Left ventricle myocardium inferior (tissue), 1 donor: ENCODE measurements around the gene TMEM238L. TPM values are rescaled to one million over a fixed set of nuclear protein-coding genes. Genes with fewer than 3 reads are reported as not detected.

Source experiments
- DNase-seq: peaks from one replicate; pipeline ENCODE4 v3.0.0-alpha.2; 2020
- H3K27ac ChIP-seq: fragments of 200-600 bp; replicated peaks from 2 replicates; pipeline ENCODE4 v1.8.0; 2021
- H3K27me3 ChIP-seq: fragments of 200-600 bp; 2 replicates; pipeline ENCODE4 v1.8.0; 2021; ENCODE audit warnings: low read depth
- H3K36me3 ChIP-seq: fragments of 200-600 bp; 2 replicates; pipeline ENCODE4 v1.8.0; 2021
- H3K4me1 ChIP-seq: fragments of 200-600 bp; 2 replicates; pipeline ENCODE4 v1.8.0; 2021
- H3K4me3 ChIP-seq: fragments of 200-600 bp; 2 replicates; pipeline ENCODE4 v1.8.0; 2021; ENCODE audit warnings: mild to moderate bottlenecking, moderate library complexity
- H3K9me3 ChIP-seq: fragments of 200-600 bp; replicated peaks from 2 replicates; pipeline ENCODE4 v1.8.0; 2021
- intact Hi-C: fragments of 100-400 bp; cut with micrococcal nuclease; formaldehyde crosslinking; loops from one replicate; pipeline ENCODE4 v1.11.0; 2022
- total RNA-seq: library from RNA; stranded (reverse); fragmentation: NEBNext Ultra II Directional; extraction: Animal tissue kit (Norgen Biotek cat#: 25700); gene quantifications from one replicate; pipeline ENCODE4 v1.2.1, GENCODE V29; 2021
- TF ChIP-seq, protein P1 (sequence below): fragments of 200-600 bp; IDR thresholded peaks from 2 replicates; pipeline ENCODE4 v1.8.0; 2021; ENCODE audit warnings: antibody characterized with exemption, mild to moderate bottlenecking, borderline replicate concordance
- donor health status: DM: no; HTN: yes; CAD: no; lungs with severe emphysema.

The TMEM238L gene
- total RNA-seq, 1 donor from 2014 or later = not detected

DNA sequence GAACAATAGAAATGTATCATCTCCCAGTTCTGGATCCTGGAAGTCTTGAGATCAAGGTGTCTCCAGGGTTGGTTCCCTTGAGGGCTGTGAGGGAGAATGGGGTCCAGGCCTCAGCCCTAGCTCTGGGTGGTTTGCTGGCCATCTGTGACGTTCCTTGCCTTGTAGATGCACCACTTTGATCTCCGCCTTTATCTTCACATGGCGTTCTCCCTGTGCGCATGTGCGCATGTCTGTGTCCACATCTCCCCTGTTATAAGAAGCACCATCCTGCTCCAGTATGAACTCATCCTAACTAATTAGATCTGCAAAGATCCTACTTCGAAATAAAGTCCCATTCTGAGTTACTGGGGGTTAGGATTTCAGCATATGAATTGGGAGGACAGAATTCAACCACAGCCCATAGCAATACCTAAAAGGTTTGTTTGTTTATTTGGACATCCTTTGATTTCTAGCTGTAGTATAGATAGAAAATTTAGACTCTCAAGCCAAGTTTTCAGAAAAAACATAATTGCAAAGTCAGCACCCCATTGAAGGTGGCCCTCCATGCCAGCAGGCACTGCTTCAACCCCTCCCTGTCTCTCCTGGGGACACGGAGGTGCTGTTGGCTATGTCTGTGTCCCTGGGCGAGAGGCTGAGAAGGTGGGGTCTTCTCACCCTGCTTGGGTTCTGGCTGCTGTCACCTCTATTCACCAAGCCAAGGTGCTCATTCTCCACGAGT is 2.8 kb upstream of the TMEM238L start:
- Histone ChIP-seq H3K27me3 (no peaks in the 10 kb centered on the region), H3K36me3 (no peaks in the 10 kb centered on the region), H3K27ac (no peak overlapping the region), H3K4me3 (no peak overlapping the region), H3K9me3 (no peaks in the 10 kb centered on the region), H3K4me1 (no peaks in the 10 kb centered on the region)
- intact Hi-C loops = no loop called here
- TF ChIP-seq, protein P1, sequence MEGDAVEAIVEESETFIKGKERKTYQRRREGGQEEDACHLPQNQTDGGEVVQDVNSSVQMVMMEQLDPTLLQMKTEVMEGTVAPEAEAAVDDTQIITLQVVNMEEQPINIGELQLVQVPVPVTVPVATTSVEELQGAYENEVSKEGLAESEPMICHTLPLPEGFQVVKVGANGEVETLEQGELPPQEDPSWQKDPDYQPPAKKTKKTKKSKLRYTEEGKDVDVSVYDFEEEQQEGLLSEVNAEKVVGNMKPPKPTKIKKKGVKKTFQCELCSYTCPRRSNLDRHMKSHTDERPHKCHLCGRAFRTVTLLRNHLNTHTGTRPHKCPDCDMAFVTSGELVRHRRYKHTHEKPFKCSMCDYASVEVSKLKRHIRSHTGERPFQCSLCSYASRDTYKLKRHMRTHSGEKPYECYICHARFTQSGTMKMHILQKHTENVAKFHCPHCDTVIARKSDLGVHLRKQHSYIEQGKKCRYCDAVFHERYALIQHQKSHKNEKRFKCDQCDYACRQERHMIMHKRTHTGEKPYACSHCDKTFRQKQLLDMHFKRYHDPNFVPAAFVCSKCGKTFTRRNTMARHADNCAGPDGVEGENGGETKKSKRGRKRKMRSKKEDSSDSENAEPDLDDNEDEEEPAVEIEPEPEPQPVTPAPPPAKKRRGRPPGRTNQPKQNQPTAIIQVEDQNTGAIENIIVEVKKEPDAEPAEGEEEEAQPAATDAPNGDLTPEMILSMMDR = no peak
- DNase-seq = no peak

- no peaks in the 10 kb centered on the region for H3K27me3 ChIP-seq
- no peaks in the 10 kb centered on the region for H3K36me3 ChIP-seq
- intact Hi-C loops = no loop called here
- no peak overlapping the region for H3K27ac ChIP-seq
- no peak for DNase-seq
- TF ChIP-seq, protein P1 = no peak
- H3K4me1 ChIP-seq = no peaks in the 10 kb centered on the region
- no peaks in the 10 kb centered on the region for H3K9me3 ChIP-seq
- no peak overlapping the region for H3K4me3 ChIP-seq
These were observed 2.0 kb upstream of the TMEM238L start for GRCh38 chr17:10805911-10806310.

DNA sequence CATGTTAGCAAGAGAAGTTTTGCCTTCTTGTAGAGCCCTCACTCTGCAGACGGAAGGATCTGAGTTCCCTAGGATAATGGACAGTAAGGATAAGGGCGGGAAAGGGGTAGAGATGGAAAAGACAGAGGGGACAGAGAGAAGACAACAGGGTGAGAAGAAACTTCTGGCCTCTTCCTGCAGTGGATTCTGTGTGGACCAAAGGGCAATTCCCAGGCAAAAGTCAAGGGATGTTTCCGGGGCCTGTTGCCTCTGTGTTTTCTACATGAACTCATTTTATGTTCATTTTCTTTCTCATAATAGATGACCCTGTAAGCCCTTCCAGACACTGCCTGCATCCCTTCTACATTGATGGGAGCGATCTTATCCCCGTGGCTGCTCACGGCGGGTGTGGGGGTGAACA is 647 bp upstream of the TMEM238L start:
- no peaks in the 10 kb centered on the region for H3K36me3 ChIP-seq
- H3K27ac ChIP-seq = no peak overlapping the region
- no peaks in the 10 kb centered on the region for H3K9me3 ChIP-seq
- H3K4me3 ChIP-seq = no peak overlapping the region
- DNase-seq = no peak
- no peaks in the 10 kb centered on the region for H3K27me3 ChIP-seq
- no peaks in the 10 kb centered on the region for H3K4me1 ChIP-seq
- TF ChIP-seq, protein P1 = no peak
- intact Hi-C loops = no loop called here

DNA sequence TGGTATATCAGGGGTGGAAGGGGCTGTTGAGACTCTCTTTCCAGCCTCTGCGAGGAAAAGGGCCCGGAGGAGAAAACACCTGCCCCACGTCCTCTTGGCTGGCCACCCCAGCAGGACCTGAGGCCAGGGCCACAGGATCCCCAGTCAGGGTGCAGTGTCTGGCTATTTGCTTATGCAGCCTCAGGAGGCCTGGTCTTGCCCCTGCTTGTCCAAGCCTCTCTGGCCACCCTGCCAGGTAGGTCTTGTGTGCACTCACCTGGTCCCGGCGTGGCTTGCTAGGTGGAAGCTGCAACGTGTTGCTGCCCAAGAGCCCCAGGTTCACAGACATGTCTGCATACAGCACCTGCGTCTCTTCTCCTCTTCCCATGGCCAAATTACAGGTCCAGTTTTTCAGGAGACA is 549 bp downstream of the TMEM238L start:
- no peak overlapping the region for H3K27ac ChIP-seq
- H3K9me3 ChIP-seq = no peaks in the 10 kb centered on the region
- no peaks in the 10 kb centered on the region for H3K27me3 ChIP-seq
- H3K4me3 ChIP-seq = no peak overlapping the region
- intact Hi-C loops = no loop called here
- DNase-seq = no peak
- TF ChIP-seq, protein P1 = no peak
- no peaks in the 10 kb centered on the region for H3K36me3 ChIP-seq
- H3K4me1 ChIP-seq = peaks cover 1% of the 10 kb centered on the region

GRCh38 chr17:10802496-10803284 is 1.2 kb downstream of the TMEM238L start:
- Histone ChIP-seq H3K9me3 (no peaks in the 10 kb centered on the region), H3K4me1 (peaks cover 8% of the 10 kb centered on the region), H3K27ac (no peak overlapping the region), H3K36me3 (no peaks in the 10 kb centered on the region), H3K27me3 (no peaks in the 10 kb centered on the region), H3K4me3 (no peak overlapping the region)
- intact Hi-C loops = no loop called here
- TF ChIP-seq, protein P1 = no peak
- no peak for DNase-seq
